GM21528 (cell line): Measurements from ENCODE around the gene WDR6.

Experiments
- ATAC-seq: cut with Tn5 transposase; IDR thresholded peaks from one replicate; pipeline ENCODE4 v1.9.1; 2021; ENCODE audit warnings: mild to moderate bottlenecking, moderate library complexity; ENCODE audit not compliant: unreplicated experiment, low FRiP score

WDR6 gene

DNA sequence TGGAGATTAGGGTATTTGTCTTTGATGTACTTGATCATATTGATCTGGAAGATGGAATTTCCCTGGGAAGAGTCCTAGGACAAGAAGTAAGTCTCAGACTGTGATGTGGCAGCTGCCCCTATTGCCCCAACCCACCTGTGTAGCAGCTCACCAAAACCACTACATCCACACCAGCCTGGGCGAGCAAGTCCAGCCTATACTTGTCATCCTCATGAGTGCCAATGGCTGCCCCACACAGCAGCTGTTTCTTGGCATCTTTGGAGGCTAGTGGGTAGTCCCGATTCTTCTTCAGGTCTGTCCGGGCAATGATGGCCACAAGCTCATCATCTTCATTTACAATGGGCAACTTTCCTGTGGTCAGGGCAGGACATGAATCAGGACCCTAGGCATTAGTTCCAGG lies 19.3 kb downstream of the WDR6 start:
- no peak for ATAC-seq

DNA sequence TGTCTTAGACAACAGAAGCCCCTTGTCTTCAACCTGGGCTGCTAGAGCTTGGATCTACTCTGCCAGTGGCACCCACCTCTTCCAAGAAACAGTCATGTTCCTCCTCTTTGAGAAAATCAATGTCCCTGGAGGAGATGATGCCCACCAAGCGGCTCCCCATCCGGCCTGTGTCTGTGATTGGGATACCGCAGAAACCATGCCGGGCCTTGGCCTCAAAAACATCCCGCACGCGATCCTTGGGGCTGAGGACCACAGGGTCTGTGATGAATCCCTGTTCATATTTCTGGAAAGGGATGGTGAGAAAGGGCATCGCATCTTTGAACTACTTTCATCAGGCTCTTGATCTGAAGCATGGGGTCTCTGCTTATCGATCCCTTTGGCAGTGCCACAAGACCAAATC lies 20.4 kb downstream of the WDR6 start:
- ATAC-seq, result no peak

DNA sequence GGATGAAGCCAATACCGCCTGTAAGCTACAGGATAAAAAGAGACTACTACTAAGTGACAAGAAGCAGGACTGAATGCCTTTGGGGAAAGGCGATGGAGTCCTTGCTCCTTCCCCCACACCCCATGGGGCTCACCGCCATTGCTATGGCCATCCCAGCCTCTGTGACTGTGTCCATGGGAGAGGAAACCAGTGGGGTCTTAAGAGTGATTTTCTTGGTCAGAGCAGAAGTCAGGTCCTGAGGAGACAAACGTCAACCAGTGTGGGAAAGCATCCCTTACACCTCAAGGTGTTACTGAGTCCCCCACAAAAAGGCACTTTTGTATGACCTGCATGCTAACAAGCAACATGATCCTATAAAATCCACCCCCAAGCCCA lies 21.1 kb downstream of the WDR6 start:
- no peak for ATAC-seq

DNA sequence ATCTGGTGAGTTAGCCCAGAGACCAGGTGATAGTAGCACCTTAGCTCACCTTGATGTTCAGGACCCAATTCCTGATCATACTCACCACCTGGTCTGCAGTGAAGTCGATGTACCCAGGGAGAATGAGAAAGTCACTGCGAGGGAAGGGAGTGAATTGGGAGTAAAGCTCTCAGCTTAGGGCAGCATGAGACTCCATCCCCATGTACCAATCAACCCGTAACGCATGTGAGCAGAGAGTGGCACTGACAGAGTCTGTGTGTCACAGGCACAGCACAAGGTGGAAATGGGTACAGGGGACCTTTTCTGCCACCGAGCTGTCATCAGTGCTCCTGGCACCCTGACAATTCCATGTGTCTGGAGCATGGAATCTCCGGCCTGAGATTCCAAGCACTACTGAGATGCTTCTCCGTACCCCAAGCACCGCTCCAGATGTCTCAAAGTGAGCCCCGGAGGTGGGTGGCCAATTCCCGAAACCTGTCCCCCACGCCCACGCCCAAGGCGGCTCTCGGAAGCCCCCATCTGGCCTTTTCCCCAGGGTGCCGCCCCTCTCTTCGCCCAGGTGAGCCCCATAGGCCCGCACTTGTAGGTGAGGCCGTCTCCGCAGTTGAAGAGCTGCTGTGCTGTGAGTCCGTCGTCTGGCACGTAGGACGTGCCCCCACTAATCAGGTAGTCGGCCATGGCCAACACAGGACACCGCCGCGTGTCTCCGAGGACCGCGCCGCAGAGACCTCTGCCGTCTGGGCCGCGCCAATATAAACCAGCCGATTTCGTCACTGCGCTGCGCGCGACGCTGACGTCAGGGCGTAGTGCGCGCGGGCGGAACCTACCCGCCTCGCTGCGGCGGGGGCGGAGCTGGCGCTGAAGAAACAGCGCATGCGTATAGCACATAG lies 21.7 kb downstream of the WDR6 start, which contains the start of gene IMPDH2:
IMPDH2 (minus strand) TSS at position 726 of the 890 bp plus-strand sequence; CDS start at position 678, 48 bp downstream.
- ATAC-seq, result peak; percentile 85

DNA sequence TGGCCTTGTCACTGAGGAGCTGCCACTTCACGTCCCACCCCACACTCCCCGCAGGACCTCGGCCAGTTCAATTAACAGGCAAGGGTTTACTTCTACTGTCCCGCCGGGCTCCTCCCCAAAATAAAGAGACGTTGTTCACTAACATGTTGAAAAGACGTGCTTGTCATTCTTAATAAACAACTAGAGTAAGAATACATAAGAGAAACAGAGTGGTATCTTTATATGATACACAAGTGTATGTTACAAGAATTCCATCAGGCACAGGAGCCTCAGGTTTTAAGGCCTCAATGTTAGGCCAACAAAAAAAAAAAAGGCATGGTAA lies 22.3 kb downstream of the WDR6 start:
- ATAC-seq, result no peak

DNA sequence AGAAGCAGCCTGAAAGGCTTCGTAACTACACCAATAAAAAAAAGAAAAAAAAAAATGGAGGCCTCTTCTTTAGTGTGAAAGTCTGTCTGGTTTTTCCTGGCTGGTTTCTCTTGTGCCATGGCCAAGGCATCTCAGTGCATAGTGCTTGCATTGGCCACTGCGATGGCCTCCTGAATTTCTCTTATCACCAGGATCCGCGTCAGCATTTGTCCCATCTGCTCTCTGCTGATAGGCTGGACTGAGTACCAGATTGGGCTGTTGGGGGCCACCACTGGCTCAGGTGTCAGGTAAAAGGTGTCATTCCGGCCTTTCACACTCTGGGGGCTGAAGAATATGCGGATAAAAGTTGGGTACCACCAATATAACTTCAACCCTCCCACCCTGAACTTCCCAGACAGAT lies 23.1 kb downstream of the WDR6 start:
- no peak for ATAC-seq

DNA sequence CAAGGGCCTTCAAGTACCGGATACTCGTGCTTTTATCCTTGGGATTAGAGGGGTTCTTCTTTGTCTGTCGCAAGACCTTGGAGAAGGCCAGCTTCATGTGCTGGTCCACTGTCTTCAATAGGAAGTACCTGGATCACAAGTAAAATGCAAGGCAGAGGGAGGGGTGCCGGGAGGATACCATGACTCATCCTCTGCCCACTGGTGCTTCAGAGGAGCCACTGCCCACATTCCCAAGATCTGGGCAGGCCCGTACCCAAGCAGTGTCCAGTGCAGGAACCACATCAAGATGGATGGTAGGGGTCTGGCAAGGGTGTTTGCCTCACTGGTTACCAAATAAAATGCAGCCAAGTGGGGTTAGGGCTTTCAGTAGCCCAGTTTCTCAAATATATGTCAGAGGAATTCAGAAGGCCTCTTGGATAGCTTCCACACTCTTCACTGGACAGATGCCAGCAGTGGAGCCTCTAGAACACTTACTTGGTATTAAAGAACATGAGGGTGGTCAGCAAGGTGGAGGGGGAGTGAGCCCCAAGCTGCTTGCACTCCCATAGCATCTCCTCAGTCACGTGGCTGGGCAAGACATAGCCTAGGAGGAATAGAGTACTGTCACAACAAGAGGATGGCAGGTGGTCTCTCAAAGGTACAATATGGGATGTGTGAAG lies 25.6 kb downstream of the WDR6 start:
- no peak for ATAC-seq

DNA sequence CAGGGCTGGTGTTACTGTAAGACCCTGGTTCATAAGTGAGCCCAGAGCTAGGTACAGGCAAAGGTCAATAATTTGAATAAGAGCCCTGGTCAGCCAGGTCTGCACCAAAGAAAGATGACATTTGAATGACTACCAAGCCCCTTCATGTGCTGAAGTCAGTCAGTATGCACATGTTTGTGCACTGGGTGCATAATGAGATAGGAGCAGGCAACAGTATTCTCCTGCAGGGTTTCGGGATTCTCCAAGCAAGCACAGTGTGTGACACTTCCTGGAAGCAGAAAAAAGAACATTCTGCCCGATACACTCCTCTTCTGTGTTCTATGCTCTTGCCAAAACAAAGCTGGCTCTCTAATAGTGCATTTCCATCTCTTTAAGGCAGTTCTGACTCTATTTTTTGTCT lies 27.5 kb downstream of the WDR6 start:
- no peak for ATAC-seq

DNA sequence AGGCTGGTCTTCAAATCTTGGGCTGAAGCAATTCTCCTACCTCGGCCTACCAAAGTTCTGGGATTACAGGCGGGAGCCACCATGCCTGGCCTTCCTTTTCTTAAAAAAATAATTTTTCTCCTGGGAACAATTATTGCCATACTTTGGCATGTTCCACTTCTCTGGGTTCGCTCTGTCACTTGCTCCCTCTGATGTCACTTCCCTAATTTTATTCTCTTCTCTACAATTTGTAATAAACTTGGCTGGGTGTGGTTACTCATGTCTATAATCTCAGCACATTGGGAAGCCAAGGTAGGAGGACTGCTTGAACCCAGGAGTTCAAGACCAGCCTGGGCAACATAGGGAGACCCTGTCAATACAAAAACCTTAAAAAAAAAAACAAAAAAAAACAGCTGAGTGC lies 28.1 kb downstream of the WDR6 start:
- no peak for ATAC-seq

DNA sequence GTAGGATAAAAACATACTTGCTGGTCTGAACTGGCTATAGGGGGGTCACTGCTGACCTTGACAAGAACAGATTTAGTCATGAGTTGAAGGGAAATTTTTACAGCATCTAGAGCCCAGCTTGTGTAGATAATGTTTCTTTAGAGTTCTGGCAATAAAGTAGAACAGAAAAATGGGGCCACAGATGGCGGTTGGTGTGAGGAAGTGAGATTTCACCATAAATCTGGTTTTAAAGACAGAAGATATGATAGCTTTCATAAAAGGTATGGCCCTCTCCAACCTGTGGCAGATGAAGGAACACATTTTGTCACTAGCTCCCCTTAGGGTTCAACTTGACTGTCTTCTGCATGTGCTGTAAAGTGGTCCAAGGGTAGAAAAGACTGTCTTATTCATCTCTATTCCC lies 46.4 kb downstream of the WDR6 start:
- ATAC-seq, result no peak

DNA sequence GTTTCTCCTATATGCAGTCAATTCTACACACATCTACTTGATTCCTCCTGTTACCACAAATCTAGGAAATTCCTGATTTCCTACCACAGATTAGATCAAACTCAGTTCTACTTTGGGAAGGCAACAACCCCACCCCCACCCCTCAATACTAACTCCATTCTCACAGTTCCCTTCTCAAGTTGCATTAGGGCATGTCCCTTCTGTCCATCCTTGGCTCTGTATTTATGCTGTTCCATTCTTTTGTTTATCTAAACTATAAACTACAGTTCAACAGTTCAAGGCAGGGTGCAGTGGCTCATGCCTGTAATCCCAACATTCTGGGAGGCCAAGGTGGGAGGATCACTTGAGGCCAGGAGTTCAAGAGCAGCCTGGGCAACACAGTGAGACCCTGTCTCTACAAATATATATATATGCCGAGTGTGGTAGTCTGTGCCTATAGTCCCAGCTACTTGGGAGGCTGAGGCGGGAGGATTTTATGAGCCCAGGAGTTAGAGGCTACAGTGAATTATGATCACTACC lies 47.2 kb downstream of the WDR6 start:
- ATAC-seq, result no peak

DNA sequence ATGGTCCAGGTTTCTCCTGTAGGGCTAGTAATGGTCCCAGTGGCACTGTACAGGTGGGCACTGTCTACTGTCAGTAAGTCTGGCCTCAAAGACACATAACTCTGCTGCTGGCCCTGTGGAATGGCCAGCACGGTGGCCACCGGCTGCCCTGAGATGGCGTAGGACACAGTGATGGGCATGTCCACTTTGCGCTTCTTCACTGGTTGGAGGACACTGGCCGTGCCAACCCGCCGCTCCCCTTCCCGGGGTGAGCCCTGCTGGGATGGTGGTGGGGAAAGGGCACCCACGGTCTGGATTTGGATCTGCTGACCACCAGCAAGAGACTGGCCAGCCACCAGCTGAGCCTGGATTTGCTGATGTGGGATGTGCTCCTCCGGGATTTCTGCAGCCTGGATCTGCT lies 50.1 kb downstream of the WDR6 start:
- no peak for ATAC-seq

DNA sequence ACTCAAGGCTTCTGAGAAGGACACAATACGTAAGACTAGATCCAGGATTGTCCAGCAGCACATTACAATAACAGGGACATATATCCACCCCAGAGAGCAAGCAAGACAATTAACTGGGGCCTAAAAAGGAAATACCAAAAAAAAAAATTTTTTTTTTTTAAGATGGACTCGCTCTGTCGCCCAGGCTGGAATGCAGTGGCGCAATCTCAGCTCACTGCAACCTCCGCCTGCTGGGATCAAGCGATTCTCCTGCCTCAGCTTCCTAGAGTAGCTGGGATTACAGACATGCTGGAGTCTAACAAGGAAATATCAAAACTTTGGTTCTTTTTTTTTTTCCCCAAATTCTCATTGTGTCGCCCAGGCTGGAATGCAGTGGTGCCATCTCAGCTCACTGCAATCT lies 50.8 kb downstream of the WDR6 start:
- no peak for ATAC-seq
